SW 1271 (cell line): Measurements from ENCODE around the gene TK2.

Experiments used
- DNase-seq, 2 experiments: peaks; one replicate each; lab custom pipeline; 2025; lab: John Stamatoyannopoulos, UW

The TK2 gene

DNA sequence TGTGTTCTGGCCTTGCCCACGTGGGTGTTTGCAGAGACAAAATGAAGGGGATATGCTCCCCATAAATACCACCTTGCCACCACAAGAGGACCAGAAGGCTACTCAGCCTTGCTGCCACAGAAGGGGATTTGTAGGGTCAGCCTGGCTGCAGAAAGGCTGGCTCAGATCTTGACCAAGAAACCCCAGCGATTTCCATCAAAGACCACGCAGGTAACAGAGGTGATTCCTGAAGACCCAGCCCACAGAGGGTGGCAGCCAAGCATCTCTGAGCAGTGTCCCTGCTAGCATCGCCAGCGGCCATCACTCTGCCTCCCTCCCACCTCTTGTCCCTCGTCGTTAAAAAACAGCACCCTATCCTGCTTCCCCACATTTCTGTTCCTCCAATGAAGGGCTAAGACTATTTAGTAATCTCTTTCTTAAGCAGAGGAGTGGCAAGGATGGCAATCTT lies 68.0 kb downstream of the TK2 start:
- no peak for DNase-seq

- no peak for DNase-seq
These were observed 68.6 kb downstream of the TK2 start for GRCh38 chr16:66481081-66481942.

DNA sequence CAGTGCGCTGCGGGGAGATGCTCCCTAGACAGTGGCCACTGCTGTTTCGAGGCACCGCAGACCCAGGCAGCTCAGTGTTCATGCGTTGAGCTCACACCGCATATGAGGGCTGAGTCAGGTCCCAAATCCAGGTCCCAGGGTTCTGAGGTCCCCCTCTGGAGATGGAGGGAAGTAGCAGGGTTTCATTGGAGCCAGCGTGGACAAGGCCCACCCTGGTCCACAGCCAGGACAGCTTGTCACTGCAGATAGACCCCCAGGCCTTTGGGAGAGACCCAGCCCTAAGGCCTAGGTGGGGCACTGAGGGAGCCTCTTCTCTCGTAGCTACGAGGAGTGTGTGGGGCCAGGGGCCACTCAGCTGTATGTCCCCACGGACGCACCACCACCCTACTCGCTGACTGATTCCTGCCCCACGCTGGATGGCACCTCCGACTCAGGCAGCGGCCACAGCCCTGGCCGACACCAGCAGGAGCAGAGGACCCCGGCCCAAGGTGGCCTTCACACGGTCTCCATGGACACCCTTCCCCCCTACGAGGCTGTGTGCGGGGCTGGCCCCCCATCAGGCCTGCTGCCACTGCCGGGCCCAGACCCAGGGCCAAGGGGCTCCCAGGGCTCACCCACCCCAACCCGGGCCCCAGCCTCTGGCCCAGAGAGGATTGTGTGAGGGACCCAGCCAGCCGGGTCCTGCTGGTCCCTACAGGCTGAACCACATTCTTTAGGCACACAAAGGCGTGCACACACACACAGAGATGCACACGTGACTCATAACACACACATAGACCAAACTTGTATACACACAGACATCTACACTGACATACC lies 69.4 kb downstream of the TK2 start:
- DNase-seq, result no peak

GRCh38 chr16:66479661-66480264 lies 70.2 kb downstream of the TK2 start:
- DNase-seq, result no peak

- DNase-seq, result peak in 1 of 2 experiments; percentile 54
These were observed 71.0 kb downstream of the TK2 start for GRCh38 chr16:66478733-66479511.

GRCh38 chr16:66477028-66477515 lies 72.8 kb downstream of the TK2 start:
- DNase-seq, result no peak

GRCh38 chr16:66476328-66477027 lies 73.4 kb downstream of the TK2 start:
- DNase-seq, result no peak

GRCh38 chr16:66475232-66475631 lies 74.7 kb downstream of the TK2 start:
- DNase-seq, result no peak

DNA sequence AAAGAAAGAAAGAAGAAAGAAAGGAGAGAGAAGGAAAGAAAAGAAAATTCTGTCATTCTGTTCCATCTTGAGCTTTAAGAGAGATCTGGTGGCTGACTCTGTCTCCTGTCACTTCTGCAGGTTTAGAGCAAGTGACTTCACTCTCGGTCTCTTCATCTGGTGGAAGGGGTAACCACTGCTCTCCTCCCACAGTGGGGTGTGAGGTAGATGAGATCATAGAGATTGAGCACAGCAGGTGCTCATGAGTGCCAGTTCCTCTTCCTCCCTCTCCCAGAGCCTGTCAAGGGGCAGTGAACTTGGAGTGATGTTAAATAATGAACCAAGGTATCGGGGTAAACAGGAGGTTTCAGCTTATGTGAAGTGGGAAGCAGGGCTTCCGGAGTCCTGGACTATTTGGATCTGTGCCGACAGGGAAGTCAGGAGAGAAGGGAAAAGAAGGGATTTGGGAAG lies 75.1 kb downstream of the TK2 start:
- DNase-seq, result no peak

GRCh38 chr16:66473654-66474519 lies 76.0 kb downstream of the TK2 start:
- DNase-seq, result no peak

GRCh38 chr16:66473051-66473571 lies 76.8 kb downstream of the TK2 start:
- no peak for DNase-seq

GRCh38 chr16:66471716-66472393 lies 78.1 kb downstream of the TK2 start:
- DNase-seq, result no peak

GRCh38 chr16:66471264-66471663 lies 78.7 kb downstream of the TK2 start:
- DNase-seq, result no peak

- no peak for DNase-seq
These were observed 79.4 kb downstream of the TK2 start for GRCh38 chr16:66470556-66470955.

- DNase-seq, result no peak
These were observed 79.9 kb downstream of the TK2 start for GRCh38 chr16:66469947-66470546.

DNA sequence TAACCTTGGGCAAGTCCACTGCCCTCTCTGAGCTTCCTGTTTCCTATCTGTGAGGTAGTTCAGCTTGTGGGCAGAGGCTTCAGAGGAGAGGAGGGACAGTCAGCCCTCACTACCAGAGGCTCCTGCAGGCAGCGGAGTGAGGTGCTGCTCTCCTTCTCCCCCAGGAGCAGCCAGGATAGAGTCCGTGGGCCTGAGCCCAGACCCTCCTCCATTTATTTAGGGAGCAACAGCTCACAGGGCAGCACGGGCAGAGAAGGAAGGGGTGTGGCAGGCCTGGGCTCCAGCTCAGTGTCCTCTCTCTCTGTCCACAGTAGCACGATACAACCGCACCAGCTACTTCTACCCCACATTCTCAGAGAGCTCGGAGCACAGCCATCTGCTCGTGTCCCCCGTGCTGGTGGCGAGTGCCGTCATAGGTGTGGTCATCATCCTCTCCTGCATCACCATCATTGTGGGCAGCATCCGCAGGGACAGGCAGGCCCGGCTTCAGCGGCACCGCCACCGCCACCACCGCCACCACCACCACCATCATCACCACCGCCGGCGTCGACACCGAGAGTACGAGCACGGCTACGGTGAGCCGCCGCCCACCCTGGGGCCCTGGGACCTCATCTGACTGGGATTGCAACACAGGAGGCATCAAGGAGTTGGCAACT lies 80.5 kb downstream of the TK2 start:
- DNase-seq, result no peak

- no peak for DNase-seq
These were observed 81.5 kb downstream of the TK2 start for GRCh38 chr16:66468321-66468965.

- no peak for DNase-seq
These were observed 82.3 kb downstream of the TK2 start for GRCh38 chr16:66467611-66468010.
